Endothelial cell of umbilical vein (primary cell): ENCODE data around the gene PRSS48.

Experiments
- POLR2A ChIP-seq: IDR thresholded peaks from 2 replicates; pipeline ENCODE4 v1.6.1; 2012; ENCODE audit warnings: low read depth, mild to moderate bottlenecking, control low read depth, low read length
- POLR2AphosphoS5 ChIP-seq: IDR thresholded peaks from 2 replicates; pipeline ENCODE4 v1.6.1; 2012; ENCODE audit warnings: low read depth, mild to moderate bottlenecking, control low read depth, low read length, moderate library complexity; ENCODE audit not compliant: insufficient read depth

- no peak for TF ChIP-seq POLR2A
- no peak for TF ChIP-seq POLR2AphosphoS5
Observed at GRCh38 chr4:151314479-151314878, 37.5 kb downstream of the PRSS48 start.
